Right ventricle myocardium superior (tissue), 1 donor: Measurements from ENCODE around the gene THRAP3. TPM values are rescaled to one million over a fixed set of nuclear protein-coding genes. Genes with fewer than 3 reads are reported as not detected.
A peak's percentile ranks its signal among the peaks of the same experiment; 100 is the strongest.
"Not testable (repeated sequence)": the region's sequence is repeated elsewhere in the genome, so short reads cannot be mapped to it uniquely, and the experiment has no call there.

Source experiments
- ATAC-seq: fragments of 200-7000 bp; cut with Tn5 transposase; one replicate; pipeline ENCODE4 v1.9.1; 2020; ENCODE audit warnings: mild to moderate bottlenecking; ENCODE audit not compliant: poor library complexity
- DNase-seq: peaks from one replicate; pipeline ENCODE4 v3.0.0-alpha.2; 2020
- intact Hi-C: fragments of 100-400 bp; cut with DNase I; formaldehyde crosslinking; loops from one replicate; pipeline ENCODE4 v1.11.2; 2022
- total RNA-seq: library from RNA; stranded (reverse); fragmentation: NEBNext Ultra II Directional; extraction: Animal tissue kit (Norgen Biotek cat#: 25700); gene quantifications from one replicate; pipeline ENCODE4 v1.2.1, GENCODE V29; 2021
- donor health status: DM: no; HTN: yes; CAD: no; lungs with severe emphysema.

The THRAP3 gene
- total RNA-seq, 1 donor from 2014 or later, result 57.6 TPM

DNA sequence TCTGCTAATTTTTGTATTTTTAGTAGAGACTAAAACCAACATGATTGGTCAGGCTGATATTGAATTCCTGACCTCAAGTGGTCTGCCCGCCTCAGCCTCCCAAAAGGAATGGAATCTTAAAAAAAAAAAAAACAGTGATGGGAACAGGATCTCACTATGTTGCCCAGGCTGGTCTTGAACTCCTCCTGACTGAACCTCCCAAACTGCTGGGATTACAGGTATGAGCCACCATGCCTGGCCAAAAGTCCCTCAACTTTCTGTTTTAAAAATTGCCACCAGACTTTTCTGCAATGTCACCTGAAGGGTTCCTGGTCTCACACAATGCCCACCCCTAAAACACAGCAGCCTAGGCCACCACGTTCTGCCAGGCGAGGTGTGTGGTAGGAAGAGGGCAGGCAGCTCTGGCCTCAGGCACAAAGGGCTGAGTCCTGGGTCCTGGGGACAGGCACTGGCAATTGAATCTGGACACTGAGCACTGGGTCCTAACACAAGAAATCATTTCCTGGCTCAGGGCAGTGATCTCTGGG is 21.2 kb upstream of the THRAP3 start:
- ATAC-seq, result no peak
- DNase-seq, result peak; percentile 19
- intact Hi-C loops, result no loop called here

GRCh38 chr1:36203554-36204346 is 20.5 kb upstream of the THRAP3 start:
- peak; percentile 69 for ATAC-seq
- intact Hi-C loops, result no loop called here
- peak; percentile 86 for DNase-seq

GRCh38 chr1:36204347-36204909 is 19.8 kb upstream of the THRAP3 start:
- ATAC-seq (peak; percentile 14), DNase-seq (peak; percentile 72)
- intact Hi-C loops, result no loop called here

DNA sequence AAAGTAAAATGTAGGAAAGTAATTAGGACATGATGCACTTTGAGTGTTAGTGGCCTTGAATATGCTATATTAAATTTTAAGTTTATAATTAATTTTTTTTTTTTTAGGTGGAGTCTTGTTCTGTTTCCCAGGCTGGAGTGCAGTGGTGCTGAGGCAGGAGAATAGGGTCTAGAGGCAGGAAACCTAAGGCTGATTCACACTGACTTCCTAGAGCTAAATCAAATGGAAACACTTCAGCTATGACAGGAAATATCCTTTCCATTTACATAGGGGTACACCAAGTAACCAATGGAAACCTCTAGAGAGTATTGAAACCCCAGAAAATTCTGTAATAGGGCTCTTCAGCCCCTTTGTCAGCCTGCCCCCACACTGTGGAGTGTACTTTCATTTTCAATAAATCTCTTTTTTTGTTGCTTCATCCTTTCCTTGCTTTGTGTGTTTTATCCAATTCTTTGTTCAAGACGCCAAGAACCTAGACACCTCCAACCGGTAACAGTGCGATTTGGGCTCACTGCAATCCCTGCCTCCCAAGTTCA is 17.9 kb upstream of the THRAP3 start:
- DNase-seq (no peak), ATAC-seq (no peak)
- intact Hi-C loops, result no loop called here

- ATAC-seq (peak; percentile 33), DNase-seq (peak; percentile 80)
- intact Hi-C loops, result no loop called here
Measured at GRCh38 chr1:36207339-36207738, 16.9 kb upstream of the THRAP3 start.

GRCh38 chr1:36208978-36209703 is 15.1 kb upstream of the THRAP3 start:
- intact Hi-C loops, result no loop called here

GRCh38 chr1:36211307-36211706 is 12.9 kb upstream of the THRAP3 start:
- intact Hi-C loops, result no loop called here
- ATAC-seq, result no peak
- no peak for DNase-seq

More at GRCh38 chr1:36208978-36209703, 15.1 kb upstream of the THRAP3 start:
- DNase-seq, result no peak
- no peak for ATAC-seq

DNA sequence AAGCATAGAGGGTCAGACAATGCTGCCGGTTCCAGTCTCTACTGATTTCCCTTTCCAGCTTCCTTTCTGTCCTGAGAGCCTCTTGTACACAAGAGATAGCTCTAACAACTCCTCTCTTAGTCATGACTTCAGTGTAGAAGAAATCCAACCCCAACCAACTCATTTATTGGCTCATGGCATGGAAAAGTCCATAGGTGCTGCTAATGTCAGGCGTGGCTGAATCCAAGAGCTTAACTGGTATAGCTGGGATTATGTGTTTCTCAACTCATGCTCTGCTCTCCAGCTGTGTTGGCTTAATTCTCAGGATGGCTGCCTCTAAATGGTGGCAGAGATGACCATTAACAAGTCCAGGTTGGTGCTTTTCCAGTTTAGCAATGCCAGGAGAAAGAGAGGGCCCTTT is 12.4 kb upstream of the THRAP3 start:
- no peak for ATAC-seq
- intact Hi-C loops, result no loop called here
- no peak for DNase-seq

DNA sequence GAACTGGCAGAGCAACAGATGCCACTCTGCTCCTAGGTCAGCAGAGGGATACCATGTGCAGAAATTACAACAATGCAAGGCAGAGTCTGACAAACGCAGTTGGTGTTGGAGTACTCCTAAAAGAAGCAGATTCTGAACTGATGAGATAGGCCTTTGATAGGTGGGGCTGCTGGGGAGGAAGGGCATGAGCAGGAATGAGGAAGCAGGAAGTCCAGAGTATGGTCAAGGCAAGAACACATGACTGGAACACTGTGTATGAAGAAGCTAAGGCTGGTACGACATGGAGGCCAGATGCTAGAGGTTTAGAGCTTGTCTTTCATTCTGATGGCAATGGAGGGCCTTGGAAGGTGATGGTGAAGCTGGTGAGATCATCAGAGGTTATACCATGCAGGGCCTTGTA is 11.5 kb upstream of the THRAP3 start:
- DNase-seq (no peak), ATAC-seq (no peak)
- intact Hi-C loops, result no loop called here

DNA sequence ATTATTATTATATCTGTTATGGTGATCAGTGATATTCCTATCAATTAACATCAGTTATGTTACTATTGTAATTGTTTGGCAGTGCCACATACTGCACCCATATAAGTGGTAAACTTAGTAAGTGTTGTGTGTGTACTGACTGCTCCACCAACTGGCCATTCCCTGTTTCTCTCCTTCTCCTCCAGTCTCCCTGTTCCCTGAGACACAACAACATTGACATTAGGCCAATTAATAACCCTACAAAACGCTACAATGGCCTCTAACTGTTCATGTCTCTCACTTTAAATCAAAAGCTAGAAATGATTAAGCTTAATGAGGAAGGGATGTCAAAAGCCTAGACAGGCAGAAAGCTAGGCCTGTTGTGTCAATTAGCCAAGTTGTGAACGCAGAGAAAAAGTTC is 6.6 kb upstream of the THRAP3 start:
- intact Hi-C loops, result no loop called here
- peak; percentile 75 for ATAC-seq
- DNase-seq, result no peak

- DNase-seq, ATAC-seq: not testable (repeated sequence)
- intact Hi-C loops, result loop anchor here (5.0 to 10.0 kb wide), 2 partner anchors 60 to 67 kb away; partner anchors contain the start of gene MAP7D1
Measured at GRCh38 chr1:36221901-36222300, 2.3 kb upstream of the THRAP3 start.

DNA sequence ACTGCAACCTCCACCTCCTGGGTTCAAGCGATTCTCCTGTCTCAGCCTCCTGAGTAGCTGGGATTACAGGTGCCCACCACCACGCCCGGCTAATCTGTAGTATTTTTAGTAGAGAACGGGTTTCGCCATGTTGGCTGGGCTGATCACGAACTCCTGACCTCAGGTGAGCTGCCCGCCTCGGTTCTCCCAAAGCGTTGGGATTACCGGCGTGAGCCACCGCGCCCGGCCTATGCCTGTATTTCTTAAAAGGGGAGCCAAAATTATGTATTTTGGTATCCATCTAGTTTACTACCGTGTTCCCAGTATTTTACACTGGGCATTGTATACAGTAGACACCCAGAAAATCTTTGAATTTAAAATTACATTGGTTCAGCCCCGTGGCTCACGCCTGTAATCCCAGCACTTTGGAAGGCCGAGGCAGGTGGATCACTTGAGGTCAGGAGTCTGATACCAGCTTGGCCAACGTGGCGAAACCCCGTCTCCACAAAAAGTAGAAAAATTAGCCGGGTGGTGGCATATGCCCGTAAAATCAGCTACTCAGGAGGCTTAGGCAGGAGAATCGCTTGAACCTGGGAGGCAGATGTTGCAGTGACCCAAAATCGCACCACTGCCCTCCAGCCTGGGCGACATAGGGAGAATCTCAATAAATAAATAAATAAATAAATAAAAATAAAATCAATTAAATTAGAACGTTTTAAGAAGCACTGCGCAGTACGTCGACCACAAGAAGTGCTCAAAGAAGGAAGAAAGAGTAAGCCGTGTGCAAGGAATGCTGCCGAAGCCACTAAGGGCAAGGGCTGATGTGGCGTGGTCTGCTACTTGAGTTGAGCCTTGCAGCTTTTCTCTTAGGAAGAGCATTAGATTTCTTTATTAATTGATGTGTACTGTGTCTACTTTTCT is 1.5 kb upstream of the THRAP3 start:
- intact Hi-C loops, result loop anchor here (5.0 to 10.0 kb wide), 2 partner anchors 60 to 68 kb away; partner anchors contain the start of gene MAP7D1

DNA sequence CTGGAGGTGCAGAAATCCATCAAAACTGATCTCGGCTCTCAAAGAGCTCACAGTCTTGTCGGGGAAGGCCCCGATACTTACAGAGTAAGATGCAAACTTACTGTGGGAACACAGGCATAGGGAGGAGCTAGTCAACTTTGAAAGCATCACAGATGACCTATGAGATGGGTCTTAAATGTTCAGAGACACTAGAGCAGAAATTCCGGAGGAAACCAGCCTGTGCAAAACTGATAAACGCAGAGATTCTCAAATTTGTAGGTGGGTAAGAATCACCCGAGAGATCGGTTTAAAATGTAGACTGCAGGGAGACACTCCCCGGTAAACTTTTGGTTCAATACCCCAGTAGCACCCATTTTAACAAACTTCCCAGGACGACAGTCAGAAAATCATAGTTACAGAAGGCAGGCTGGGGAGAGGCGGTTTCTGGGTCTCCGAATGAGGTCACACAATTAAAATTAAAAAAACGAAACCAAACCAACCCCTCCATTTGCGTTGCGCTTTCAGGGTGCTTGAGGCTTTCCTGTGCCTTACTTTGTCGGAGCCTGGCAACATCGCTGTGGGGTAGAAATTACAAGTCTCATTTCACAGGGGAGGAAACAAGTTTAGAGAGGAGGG is 755 bp upstream of the THRAP3 start:
- ATAC-seq, result peak; percentile 27
- DNase-seq, result no peak
- intact Hi-C loops, result loop anchor here (5.0 to 10.0 kb wide), 2 partner anchors 59 to 69 kb away; partner anchors contain the start of gene MAP7D1

More for the DNA sequence above, 1.5 kb upstream of the THRAP3 start:
- DNase-seq, result no peak
- ATAC-seq, result no peak

- DNase-seq (peak; percentile 89), ATAC-seq (peak; percentile 75)
- intact Hi-C loops, result loop anchor here (5.0 to 10.0 kb wide), 2 partner anchors 58 to 70 kb away; partner anchors contain the start of gene MAP7D1
Measured at GRCh38 chr1:36224537-36225282, 467 bp downstream of the THRAP3 start.

DNA sequence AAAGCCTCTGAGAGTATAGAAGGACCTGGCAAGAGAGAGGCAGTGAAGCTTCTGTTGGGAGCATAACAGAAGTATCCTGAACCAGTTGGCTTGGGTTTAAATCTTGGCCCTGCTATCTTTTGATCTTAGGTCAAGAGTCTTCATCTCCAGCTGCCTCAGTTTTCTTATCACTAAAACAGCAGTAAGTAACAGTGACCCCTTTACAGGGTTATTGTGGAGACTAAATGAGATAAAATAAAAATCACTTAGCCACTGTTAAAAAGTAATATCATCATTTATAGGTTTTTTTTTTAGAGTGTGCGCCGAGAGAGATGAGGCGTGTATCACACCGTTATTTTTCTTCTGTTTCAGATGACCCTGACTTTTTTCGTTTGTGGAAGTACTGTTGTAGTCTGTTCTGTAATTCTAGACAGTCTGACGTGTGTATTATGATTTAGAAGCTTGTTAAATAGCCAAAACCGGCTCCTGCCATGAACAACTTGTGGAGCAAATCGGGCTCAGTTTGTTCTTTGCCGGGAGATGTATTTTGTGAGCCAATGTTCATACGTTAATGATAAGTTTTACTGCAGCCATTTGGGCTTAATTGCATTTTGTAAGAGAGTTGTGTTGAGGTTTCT is 1.1 kb downstream of the THRAP3 start:
- ATAC-seq (no peak), DNase-seq (no peak)
- intact Hi-C loops, result loop anchor here (10.0 kb wide), 1 partner anchor 71 kb away; the partner anchor contains the start of gene MAP7D1

GRCh38 chr1:36230279-36230678 is 6.0 kb downstream of the THRAP3 start:
- ATAC-seq, DNase-seq, intact Hi-C loops: not testable (repeated sequence)
